HepG2 (cell line): Measurements from ENCODE around the gene KANK3. TPM values are rescaled to one million over a fixed set of nuclear protein-coding genes. Genes with fewer than 3 reads are reported as not detected.
A peak's percentile ranks its signal among the peaks of the same experiment; 100 is the strongest.

Experiments used
- EED ChIP-seq: sonication (generic); formaldehyde crosslinking; IDR thresholded peaks from 2 replicates; pipeline ENCODE4 v1.5.0; 2020; ENCODE audit warnings: mild to moderate bottlenecking, missing genetic modification reagents
- EHMT2 ChIP-seq: fragments of 200-600 bp; sonication (generic); IDR thresholded peaks from 2 replicates; pipeline ENCODE4 v1.7.0; 2017; ENCODE audit warnings: antibody characterized with exemption, low read depth, low read length, borderline replicate concordance
- GATA4 ChIP-seq: sonication (generic); IDR thresholded peaks from 2 replicates; pipeline ENCODE4 v1.6.1; 2016; ENCODE audit warnings: antibody characterized with exemption, low read depth, borderline replicate concordance
- IKZF4 ChIP-seq: sonication (generic); formaldehyde crosslinking; IDR thresholded peaks from 2 replicates; pipeline ENCODE4 v1.5.1; 2020; ENCODE audit warnings: borderline replicate concordance, mild to moderate bottlenecking, low read depth, missing genetic modification reagents; ENCODE audit errors: not compliant biosample characterization
- MEIS1 ChIP-seq: sonication (generic); formaldehyde crosslinking; IDR thresholded peaks from 2 replicates; pipeline ENCODE4 v1.9.0; 2021; ENCODE audit warnings: mild to moderate bottlenecking, missing genetic modification reagents, moderate library complexity, borderline replicate concordance
- NPAS2 ChIP-seq: sonication (generic); formaldehyde crosslinking; IDR thresholded peaks from 2 replicates; pipeline ENCODE4 v1.8.0; 2022; ENCODE audit warnings: mild to moderate bottlenecking, missing genetic modification reagents, borderline replicate concordance
- REXO4 ChIP-seq: sonication (generic); formaldehyde crosslinking; IDR thresholded peaks from 2 replicates; pipeline ENCODE4 v1.8.0; 2022; ENCODE audit warnings: missing genetic modification reagents, mild to moderate bottlenecking, borderline replicate concordance
- TEAD3 ChIP-seq: optimal IDR thresholded peaks from 2 replicates; pipeline ENCODE3; 2016; ENCODE audit warnings: borderline replicate concordance
- TOPORS ChIP-seq: sonication (generic); formaldehyde crosslinking; IDR thresholded peaks from 2 replicates; pipeline ENCODE4 v1.8.0; 2023; ENCODE audit warnings: mild to moderate bottlenecking, missing genetic modification reagents
- ZNF138 ChIP-seq: sonication (generic); formaldehyde crosslinking; IDR thresholded peaks from 2 replicates; pipeline ENCODE4 v1.5.0; 2020; ENCODE audit warnings: mild to moderate bottlenecking, low read depth, missing genetic modification reagents
- ZNF766 ChIP-seq: sonication (generic); formaldehyde crosslinking; IDR thresholded peaks from 2 replicates; pipeline ENCODE4 v1.5.0; 2020; ENCODE audit warnings: missing genetic modification reagents, borderline replicate concordance
- ZSCAN31 ChIP-seq: sonication (generic); formaldehyde crosslinking; IDR thresholded peaks from 2 replicates; pipeline ENCODE4 v1.5.0; 2020; ENCODE audit warnings: low read depth, mild to moderate bottlenecking, missing genetic modification reagents
- polyA plus RNA-seq, 8 experiments: library from polyadenylated mRNA; depleted of rRNA in 3 of 8; stranded (reverse) in 7 of 8; unstranded in 1 of 8; fragments of >200 nt; fragmentation: Illumina TruSeq in 4 of 8; extraction: Trizol in 4 of 8; gene quantifications; 2 replicates each; pipeline versions ENCODE4 v1.2.1 to v1.2.3, GENCODE V29; 2011 to 2016; ENCODE audit warnings: low read depth in 4 of 8, missing spikeins in 1 of 8, mixed read lengths in 1 of 8; ENCODE audit not compliant: insufficient read depth in 1 of 8
- total RNA-seq, 5 experiments: library from RNA; depleted of rRNA; stranded (reverse); fragments of >200 nt; fragmentation: Illumina TruSeq; extraction: Trizol; gene quantifications; 2 replicates each; pipeline ENCODE4 v1.2.3, GENCODE V29; 2016; ENCODE audit warnings: low read depth in 1 of 5
- TF ChIP-seq, protein P1 (sequence below): sonication (generic); formaldehyde crosslinking; IDR thresholded peaks from 2 replicates; pipeline ENCODE4 v1.4.0; 2020; ENCODE audit warnings: missing genetic modification reagents
- TF ChIP-seq, protein P2 (sequence below), 2 experiments: sonication (generic) in 1 of 2; formaldehyde crosslinking in 1 of 2; IDR thresholded peaks; 2 replicates each; pipeline versions ENCODE4 v1.4.0 to v1.6.1; 2016 to 2020; ENCODE audit warnings: borderline replicate concordance in 1 of 2, low read depth in 1 of 2, mild to moderate bottlenecking in 1 of 2, missing genetic modification reagents in 1 of 2
- TF ChIP-seq, protein P3 (sequence below): sonication (generic); formaldehyde crosslinking; IDR thresholded peaks from 2 replicates; pipeline ENCODE4 v1.9.0; 2021; ENCODE audit warnings: missing genetic modification reagents, borderline replicate concordance

KANK3 gene
- total and polyA plus RNA-seq, 2 of the 13 experiments (the other 11 are each of a cell fraction or from before 2014, with no cell fraction given), result 0.15 to 0.20 TPM

DNA sequence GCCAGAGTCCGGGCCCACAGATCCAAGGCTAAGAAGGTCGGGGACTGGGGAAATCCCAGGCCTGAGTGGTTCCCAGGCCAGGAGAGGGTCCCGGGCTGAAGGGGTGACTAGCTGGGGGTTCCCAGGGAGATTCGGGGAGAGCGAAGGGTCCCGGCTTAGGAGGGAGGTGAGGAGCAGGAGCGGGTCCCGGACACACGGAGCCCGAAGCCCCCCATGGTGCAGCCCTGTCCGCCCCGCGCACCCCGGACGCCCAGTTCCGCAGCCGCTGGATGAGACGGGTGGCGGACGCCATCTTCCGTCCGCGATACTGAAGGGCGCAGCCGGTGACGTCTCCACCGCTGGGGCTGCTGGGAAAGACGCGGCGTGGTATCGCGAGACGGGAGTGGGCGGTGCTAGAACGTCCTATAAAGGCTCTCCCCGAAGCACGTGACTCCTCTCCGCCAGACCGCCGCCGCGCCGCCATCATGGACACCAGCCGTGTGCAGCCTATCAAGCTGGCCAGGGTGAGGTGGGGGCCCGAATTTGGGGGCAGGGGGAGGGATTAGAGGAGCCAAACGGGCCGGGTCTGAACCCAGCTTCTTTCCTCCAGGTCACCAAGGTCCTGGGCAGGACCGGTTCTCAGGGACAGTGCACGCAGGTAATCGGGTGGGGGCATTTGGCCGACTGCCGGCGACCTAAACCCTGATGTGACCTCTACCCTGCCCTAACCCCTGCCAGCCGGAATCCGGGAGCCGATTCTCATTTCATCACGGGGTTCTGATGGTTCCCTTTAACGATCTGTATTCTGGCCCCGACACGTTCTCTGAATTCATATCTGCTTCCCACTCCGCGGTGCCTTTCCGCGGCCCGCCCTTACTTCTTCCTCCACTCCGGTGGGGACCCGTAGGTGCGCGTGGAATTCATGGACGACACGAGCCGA lies 21.7 kb downstream of the KANK3 start, which contains the start of the genes NDUFA7 and RPS28 (continued):
- TF ChIP-seq, protein P1, sequence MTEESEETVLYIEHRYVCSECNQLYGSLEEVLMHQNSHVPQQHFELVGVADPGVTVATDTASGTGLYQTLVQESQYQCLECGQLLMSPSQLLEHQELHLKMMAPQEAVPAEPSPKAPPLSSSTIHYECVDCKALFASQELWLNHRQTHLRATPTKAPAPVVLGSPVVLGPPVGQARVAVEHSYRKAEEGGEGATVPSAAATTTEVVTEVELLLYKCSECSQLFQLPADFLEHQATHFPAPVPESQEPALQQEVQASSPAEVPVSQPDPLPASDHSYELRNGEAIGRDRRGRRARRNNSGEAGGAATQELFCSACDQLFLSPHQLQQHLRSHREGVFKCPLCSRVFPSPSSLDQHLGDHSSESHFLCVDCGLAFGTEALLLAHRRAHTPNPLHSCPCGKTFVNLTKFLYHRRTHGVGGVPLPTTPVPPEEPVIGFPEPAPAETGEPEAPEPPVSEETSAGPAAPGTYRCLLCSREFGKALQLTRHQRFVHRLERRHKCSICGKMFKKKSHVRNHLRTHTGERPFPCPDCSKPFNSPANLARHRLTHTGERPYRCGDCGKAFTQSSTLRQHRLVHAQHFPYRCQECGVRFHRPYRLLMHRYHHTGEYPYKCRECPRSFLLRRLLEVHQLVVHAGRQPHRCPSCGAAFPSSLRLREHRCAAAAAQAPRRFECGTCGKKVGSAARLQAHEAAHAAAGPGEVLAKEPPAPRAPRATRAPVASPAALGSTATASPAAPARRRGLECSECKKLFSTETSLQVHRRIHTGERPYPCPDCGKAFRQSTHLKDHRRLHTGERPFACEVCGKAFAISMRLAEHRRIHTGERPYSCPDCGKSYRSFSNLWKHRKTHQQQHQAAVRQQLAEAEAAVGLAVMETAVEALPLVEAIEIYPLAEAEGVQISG (CRISPR knock-in tag), result peak; percentile 86; the same call in 1 of the 2 replicates
- TF ChIP-seq ZNF766, result no peak; the same call in 1 of the 2 replicates
- no peak for TF ChIP-seq TEAD3 (CRISPR knock-in tag)
- TF ChIP-seq MEIS1 (CRISPR knock-in tag), result peak; percentile 64; the same call in 1 of the 2 replicates
- TF ChIP-seq, protein P2, sequence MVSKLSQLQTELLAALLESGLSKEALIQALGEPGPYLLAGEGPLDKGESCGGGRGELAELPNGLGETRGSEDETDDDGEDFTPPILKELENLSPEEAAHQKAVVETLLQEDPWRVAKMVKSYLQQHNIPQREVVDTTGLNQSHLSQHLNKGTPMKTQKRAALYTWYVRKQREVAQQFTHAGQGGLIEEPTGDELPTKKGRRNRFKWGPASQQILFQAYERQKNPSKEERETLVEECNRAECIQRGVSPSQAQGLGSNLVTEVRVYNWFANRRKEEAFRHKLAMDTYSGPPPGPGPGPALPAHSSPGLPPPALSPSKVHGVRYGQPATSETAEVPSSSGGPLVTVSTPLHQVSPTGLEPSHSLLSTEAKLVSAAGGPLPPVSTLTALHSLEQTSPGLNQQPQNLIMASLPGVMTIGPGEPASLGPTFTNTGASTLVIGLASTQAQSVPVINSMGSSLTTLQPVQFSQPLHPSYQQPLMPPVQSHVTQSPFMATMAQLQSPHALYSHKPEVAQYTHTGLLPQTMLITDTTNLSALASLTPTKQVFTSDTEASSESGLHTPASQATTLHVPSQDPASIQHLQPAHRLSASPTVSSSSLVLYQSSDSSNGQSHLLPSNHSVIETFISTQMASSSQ (IDR thresholded peaks at IDR 0.05; ENCODE audit: low read depth), result 0 out of 2 replicates have a peak, but pooled peaks have one; percentile 24
- TF ChIP-seq, protein P2 (CRISPR knock-in tag; IDR thresholded peaks at IDR 0.05; ENCODE audit: borderline replicate concordance), result no peak; the same call in 1 of the 2 replicates
- TF ChIP-seq ZNF138 (CRISPR knock-in tag), result peak; percentile 96
- no peak for TF ChIP-seq IKZF4 (CRISPR knock-in tag)
- no peak for TF ChIP-seq EHMT2
- peak; percentile 88 for TF ChIP-seq ZSCAN31 (CRISPR knock-in tag)
- no peak for TF ChIP-seq REXO4 (CRISPR knock-in tag)
- peak; percentile 91 for TF ChIP-seq EED (CRISPR knock-in tag)
- TF ChIP-seq TOPORS (CRISPR knock-in tag), result peak; percentile 30; the same call in 1 of the 2 replicates
- TF ChIP-seq, protein P3, sequence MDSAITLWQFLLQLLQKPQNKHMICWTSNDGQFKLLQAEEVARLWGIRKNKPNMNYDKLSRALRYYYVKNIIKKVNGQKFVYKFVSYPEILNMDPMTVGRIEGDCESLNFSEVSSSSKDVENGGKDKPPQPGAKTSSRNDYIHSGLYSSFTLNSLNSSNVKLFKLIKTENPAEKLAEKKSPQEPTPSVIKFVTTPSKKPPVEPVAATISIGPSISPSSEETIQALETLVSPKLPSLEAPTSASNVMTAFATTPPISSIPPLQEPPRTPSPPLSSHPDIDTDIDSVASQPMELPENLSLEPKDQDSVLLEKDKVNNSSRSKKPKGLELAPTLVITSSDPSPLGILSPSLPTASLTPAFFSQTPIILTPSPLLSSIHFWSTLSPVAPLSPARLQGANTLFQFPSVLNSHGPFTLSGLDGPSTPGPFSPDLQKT (CRISPR knock-in tag), result 0 out of 2 replicates have a peak, but pooled peaks have one; percentile 50
- no peak for TF ChIP-seq NPAS2 (CRISPR knock-in tag)
- peak; percentile 47; the same call in 1 of the 2 replicates for TF ChIP-seq GATA4
